Upper lobe of left lung (tissue), 4 donors: ENCODE measurements around the gene SHISA7.

Experiments used
- EP300 ChIP-seq, 4 donors: sonication (generic); formaldehyde crosslinking; IDR thresholded peaks; one replicate each; pipeline ENCODE4 v1.5.1; 2017; ENCODE audit warnings: antibody characterized with exemption in 4 of 4, control low read depth in 2 of 4
- POLR2A ChIP-seq, 4 donors: fragments of 450-650 bp; IDR thresholded peaks; one replicate each; pipeline ENCODE4 v1.5.1; 2016 to 2017; ENCODE audit warnings: antibody characterized with exemption in 4 of 4, mild to moderate bottlenecking in 2 of 4
- POLR2AphosphoS5 ChIP-seq, 2 donors: sonication (generic); formaldehyde crosslinking; IDR thresholded peaks; one replicate each; pipeline ENCODE4 v1.5.1; 2017; ENCODE audit warnings: antibody characterized with exemption in 2 of 2
- TF ChIP-seq, protein P1 (sequence below), 6 experiments: fragments of 450-650 bp in 4 of 6; fragments of 200-600 bp in 2 of 6; sonication (generic) in 2 of 6; IDR thresholded peaks; one replicate each; pipeline ENCODE4 v1.5.1; 2016 to 2019; ENCODE audit warnings: antibody characterized with exemption in 6 of 6

DNA sequence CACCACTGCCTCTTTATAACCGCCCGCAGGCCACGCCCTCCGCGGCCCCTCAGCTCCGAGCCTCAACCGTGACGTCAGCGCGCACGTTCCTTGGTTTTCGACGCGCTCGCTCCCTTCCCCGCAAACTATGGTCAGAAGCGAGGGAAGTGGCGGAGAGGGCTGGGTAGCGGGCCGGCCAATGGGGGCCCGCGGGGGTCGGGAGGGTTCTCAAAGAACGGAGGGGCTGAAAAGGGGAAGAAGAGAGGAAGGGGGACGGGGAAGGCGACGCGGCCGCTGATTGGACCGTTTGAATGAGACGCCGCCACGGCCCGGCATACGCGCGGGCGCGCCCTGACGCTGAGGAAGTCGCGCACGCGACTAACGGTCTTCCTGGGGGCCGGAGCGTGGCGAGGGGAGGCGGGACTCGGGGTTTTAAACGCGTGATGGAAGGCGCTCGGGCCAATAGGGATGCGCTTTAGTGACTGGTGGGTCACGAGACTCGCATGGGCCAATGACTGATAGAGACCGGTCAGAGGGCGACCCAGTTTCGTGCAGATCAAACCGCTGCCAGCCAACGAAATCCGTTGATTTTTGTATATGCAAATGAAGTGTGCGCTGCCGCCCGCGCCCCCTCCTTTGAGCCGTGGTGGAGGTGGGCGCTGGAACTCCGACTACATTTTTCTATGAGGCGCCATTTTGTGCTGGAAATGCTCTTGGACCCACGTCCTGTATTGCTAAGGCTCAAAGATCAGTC is 35.1 kb downstream of the SHISA7 start:
- TF ChIP-seq, protein P1, sequence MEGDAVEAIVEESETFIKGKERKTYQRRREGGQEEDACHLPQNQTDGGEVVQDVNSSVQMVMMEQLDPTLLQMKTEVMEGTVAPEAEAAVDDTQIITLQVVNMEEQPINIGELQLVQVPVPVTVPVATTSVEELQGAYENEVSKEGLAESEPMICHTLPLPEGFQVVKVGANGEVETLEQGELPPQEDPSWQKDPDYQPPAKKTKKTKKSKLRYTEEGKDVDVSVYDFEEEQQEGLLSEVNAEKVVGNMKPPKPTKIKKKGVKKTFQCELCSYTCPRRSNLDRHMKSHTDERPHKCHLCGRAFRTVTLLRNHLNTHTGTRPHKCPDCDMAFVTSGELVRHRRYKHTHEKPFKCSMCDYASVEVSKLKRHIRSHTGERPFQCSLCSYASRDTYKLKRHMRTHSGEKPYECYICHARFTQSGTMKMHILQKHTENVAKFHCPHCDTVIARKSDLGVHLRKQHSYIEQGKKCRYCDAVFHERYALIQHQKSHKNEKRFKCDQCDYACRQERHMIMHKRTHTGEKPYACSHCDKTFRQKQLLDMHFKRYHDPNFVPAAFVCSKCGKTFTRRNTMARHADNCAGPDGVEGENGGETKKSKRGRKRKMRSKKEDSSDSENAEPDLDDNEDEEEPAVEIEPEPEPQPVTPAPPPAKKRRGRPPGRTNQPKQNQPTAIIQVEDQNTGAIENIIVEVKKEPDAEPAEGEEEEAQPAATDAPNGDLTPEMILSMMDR (IDR thresholded peaks at IDR 0.05), result peak in 1 of 6 experiments; percentile 2
- TF ChIP-seq POLR2A (IDR thresholded peaks at IDR 0.05) (peak in 1 of 4 donors; percentile 30), POLR2AphosphoS5 (IDR thresholded peaks at IDR 0.05) (peak; percentile 7 to 40), EP300 (IDR thresholded peaks at IDR 0.05) (no peak)
